KG1 (cell line): ENCODE measurements around the gene ELOVL5.
"Not testable (repeated sequence)": the region's sequence is repeated elsewhere in the genome, so short reads cannot be mapped to it uniquely, and the experiment has no call there.

Source experiments
- DNase-seq: peaks from one replicate; lab custom pipeline; 2025; lab: John Stamatoyannopoulos, UW

ELOVL5 gene

DNA sequence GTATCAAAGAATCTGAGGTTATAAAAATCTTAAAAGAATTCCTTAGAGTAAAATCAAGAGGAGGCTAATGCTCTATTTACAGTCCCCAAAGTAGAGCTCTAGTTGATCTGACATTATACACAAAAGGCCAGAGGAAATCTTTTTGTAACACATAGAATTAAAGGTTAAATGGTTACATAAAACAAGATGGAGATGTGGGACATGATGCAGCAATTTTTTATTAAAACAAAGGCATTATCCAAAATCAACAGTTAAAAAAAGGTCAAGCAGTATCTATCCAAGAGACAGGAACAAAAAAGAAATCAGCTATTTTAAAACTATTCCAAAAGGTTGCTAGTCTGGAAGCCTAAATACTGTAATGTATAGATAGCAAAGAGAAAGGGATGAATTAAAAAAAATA lies 20.4 kb downstream of the ELOVL5 start:
- DNase-seq = no peak

DNA sequence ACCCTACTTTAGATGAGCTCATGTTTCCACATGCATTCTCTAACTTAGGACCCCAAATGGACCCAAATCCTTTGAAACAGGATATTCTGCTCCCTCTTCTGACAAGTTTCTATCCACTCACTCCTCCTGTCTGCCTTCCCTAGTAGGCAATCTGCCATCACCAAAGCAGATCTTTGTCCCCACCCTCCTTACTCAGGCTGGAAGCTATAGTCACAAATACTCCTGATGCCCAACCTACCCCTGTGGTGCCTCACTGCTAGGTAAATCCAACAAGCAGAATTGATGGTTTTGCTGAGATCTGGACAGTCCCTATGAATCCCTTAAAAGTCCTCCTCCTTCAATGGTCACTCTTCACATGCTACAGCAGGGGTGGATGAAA lies 21.7 kb downstream of the ELOVL5 start:
- no peak for DNase-seq

- no peak for DNase-seq
These were observed 22.3 kb downstream of the ELOVL5 start for GRCh38 chr6:53326372-53327016.

DNA sequence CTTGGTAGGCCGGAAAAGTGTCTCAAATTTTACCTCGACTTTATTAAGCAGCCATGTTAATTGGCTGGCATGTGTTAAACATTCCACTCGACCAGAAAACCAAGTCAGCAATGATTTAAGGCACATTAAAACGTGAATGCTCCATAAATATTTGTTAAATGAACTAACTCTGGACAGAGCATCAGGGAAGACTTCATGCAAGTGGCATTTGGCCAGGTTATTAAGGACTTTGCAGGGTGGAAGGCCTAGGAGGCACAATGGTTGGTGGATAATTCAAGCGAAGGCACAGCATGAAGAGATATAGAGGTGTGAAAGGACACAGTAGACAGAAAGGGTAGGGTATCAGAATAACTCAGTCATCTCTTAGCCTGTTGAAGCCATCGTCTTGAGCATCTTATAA lies 23.0 kb downstream of the ELOVL5 start:
- no peak for DNase-seq

DNA sequence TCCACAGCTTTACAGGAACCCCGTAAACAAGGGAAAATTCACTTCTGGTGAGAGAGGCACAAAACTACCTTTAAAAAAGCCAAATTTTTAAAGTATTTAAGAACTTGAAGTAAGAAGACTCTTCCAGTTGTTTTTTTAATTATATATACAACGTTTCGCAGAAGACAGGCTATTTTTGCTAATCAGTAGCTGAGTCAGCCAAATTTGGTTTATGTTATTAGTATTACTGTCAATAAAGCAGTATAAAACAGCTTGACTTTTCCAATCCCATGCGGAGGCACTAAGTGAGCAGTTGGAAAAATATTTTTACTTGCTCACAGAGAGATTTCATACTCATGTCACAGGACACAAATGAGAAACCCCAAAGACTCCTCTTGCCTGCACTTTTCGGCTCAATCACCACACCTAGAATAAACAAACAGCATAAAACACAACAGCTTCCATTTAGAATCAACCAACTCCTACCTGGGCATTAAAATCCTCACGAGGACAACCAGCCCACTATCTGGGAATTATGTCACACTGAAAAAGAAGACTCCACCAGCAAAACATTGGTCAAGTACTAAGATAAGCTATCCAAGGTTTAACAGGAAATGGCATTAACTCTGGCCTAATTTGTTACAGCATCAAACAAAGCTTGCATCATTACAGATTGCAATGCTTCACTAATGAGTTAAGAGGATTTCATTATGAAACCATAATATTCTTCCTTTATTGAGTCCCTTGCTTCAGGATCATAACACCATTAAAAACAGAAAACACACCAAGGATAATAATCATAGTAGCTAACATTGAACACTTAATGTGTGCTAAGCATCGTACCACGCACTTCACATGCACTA lies 26.3 kb downstream of the ELOVL5 start:
- DNase-seq = no peak

- no peak for DNase-seq
These were observed 27.0 kb downstream of the ELOVL5 start for GRCh38 chr6:53321701-53322100.

DNA sequence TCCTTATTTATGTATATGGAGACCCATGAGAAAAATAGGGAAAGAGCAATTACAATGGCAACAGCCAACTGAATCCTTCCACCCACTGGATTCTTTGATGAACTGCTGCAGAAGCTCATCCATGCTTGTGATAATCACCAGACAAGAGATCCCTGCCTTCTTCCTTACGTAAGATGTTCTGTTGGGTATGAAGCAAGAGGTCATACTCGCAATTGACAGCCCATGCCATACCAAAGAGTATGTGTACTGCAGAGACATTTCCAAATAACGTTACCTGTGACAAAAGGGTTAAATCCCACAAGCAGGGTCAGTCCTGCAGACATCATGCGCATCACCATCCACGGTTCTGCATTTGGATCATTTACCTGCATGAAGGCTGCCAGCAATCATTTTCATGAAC lies 27.8 kb downstream of the ELOVL5 start:
- DNase-seq = no peak

DNA sequence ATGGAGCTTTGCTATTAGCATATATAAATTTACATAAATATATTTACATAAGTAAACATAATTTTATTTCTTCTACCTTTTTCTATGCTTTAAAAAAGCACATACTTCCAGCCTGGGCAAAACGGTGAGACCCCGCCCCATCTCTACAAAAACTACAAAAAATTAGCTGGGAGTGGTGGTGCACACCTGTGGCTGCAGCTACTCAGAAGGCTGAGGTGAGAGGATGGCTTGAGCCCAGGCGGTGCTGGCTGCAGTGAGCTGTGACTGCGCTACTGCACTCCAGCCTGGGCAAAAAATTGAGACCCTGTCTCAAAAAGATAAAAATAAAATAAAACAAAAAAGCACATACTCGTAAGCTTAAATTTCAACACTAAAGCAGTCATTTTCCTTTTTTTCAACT lies 30.3 kb downstream of the ELOVL5 start:
- DNase-seq = no peak

- DNase-seq = no peak
These were observed 30.9 kb downstream of the ELOVL5 start for GRCh38 chr6:53317861-53318260.

GRCh38 chr6:53317299-53317698 lies 31.5 kb downstream of the ELOVL5 start:
- not testable (repeated sequence) for DNase-seq

DNA sequence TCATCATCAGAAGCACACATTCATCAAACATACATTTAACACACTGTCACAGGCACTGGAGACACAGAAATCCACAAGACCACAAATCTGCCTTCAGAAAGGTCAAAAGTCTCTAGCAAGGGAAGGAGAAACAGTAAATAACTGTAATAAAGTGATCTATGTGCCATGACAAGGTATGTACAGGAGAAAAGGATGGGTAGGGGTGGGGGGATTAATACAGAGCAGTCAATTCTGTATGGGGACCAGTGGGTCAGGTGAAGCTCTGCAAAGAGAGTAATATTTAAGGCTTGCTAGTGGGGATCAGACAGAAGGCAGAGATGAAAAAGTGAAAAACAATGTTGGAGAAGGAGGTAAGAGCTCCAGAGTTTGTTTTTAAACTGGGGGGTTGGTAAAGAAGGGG lies 32.6 kb downstream of the ELOVL5 start:
- DNase-seq = no peak

GRCh38 chr6:53315086-53315724 lies 33.5 kb downstream of the ELOVL5 start:
- no peak for DNase-seq

DNA sequence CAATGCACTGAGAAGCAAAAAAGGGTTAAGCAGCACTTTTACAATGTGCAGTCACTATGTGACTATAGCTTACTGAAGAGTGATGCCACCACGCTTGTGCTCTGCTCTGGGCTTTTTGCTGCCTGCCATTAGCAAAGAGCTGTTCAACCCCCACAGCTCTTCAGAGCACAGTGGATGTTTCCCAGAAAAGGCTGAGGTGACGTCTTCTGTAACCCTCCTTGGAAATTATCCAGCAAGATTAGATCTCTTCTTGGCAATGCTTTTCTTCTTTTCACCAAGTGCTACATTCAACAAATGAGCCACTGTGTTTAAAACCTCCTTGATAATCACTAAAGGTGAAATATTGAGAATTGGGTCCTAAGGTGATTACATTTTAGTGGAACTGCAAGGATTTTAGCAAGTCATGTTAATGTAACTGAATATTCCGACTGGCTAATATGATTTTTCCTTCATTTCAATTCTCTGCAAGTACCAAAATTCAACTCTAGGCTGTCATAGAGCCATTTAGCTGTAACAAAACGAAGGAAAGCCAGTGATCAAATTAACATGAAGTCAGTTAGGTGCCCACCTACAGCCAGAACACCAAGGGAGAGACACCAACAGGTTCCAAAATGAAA lies 34.9 kb downstream of the ELOVL5 start:
- DNase-seq = no peak

GRCh38 chr6:53312355-53312754 lies 36.4 kb downstream of the ELOVL5 start:
- DNase-seq = no peak

DNA sequence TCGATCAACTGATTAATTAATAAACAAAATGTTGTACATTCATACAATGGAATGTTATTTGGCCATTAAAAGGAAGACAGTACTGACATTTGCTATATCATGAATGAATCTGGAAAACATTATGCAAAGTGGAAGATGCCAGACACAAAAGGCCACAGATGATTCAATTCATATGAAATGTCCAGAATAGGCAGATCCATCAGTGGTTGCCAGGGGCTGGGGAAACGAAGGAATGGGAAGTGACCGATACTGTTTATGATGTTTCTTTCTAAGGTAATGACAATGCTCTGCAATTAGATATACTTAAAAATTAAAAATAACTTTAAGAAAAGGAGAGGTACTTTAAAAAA lies 37.2 kb downstream of the ELOVL5 start:
- DNase-seq = no peak

DNA sequence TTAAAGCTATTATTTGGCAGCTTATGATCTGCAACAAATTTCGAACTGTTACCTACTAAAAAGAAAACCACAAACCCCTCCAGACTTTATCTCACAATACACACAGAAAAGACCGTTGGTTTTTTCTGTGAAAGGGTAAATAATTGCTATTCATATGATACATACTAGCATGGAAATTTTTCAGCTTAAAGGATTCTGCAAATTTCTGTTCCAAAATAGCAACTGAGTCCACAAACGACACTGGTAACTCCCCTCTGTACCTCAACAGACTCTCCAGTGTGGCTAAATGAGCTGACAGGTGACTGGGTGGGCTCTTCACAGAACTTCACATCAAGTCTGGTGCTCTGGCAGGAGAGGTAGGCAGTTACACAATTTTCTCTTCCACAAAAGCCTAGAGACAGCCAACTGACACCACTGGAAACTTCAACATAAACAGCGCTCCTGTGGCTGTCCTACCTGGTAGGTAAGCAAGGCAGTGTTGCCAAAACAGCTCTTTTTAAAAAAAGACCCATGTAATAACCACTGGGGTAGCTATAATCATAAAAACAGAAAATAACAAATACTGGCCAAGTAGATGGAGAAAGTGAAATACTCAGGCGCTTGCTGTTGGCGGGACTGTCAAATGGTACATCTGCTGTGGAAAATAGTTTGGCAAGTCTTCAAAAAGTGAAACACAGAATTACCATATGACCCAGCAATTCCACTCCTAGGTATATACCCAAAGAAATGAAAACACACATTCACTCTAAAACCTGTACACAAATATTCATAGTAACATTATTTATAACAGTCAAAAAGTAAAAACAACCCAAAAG lies 37.8 kb downstream of the ELOVL5 start:
- DNase-seq = no peak

GRCh38 chr6:53309901-53310300 lies 38.8 kb downstream of the ELOVL5 start:
- peak; percentile 44 for DNase-seq

DNA sequence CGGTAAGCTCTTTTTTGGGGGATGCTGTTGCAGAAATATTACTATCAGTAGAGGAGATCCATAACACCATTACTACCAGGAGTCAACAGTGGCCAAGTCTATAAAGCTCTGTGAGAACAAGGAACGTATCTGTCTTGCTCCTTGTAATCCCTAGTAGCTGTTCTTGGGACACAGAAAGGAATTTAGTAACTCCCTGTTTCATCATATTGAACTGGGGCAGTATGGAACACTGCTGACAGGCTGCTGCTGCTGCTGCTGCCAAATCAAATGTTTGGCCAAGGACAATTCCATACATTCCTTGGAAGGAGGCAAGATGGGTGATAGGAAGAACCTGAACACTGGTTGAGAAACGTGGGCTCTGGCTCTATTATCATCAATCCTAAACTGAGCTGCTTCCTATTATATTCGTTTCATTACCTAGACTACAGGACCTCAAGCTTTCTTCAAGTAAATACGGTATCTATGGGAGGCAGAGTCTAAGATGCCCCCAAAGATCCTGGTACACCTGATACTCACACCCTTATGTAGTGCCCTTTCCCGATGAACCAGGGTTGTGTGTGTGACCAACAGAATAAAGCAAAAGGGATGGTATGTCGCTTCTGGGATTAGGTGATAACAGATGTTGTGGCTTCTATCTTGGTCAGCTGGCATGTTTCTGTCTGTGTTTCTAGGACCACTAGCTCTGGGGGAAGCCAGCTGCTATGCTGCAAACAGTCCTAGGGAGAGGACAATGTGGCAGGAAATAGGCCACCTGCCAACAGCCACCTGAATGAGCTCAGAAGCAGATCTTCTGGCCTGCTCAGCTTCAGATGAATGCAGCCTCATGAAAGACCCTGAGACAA lies 39.5 kb downstream of the ELOVL5 start:
- no peak for DNase-seq

- no peak for DNase-seq
These were observed 41.9 kb downstream of the ELOVL5 start for GRCh38 chr6:53306819-53307347.

GRCh38 chr6:53306217-53306616 lies 42.5 kb downstream of the ELOVL5 start:
- not testable (repeated sequence) for DNase-seq

DNA sequence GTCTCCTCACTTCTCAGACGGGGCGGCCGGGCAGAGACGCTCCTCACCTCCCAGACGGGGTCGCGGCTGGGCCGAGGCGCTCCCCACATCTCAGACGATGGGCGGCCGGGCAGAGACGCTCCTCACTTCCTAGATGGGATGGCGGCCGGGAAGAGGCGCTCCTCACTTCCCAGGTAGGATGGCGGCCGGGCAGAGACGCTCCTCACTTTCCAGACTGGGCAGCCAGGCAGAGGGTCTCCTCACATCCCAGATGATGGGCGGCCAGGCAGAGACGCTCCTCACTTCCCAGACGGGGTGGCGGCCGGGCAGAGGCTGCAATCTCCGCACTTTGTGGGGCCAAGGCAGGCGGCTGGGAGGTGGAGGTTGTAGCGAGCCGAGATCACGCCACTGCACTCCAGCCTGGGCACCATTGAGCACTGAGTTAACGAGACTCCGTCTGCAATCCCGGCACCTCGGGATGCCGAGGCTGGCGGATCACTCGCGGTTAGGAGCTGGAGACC lies 43.2 kb downstream of the ELOVL5 start:
- not testable (repeated sequence) for DNase-seq
